Forelimb muscle (tissue), 1 donor: ENCODE results near the gene PRKRIP1. TPM values are rescaled to one million over a fixed set of nuclear protein-coding genes. Genes with fewer than 3 reads are reported as not detected.
"Not testable (repeated sequence)": the region's sequence is repeated elsewhere in the genome, so short reads cannot be mapped to it uniquely, and the experiment has no call there.

Source experiments
- DNase-seq: peaks from one replicate; pipeline ENCODE4 v3.0.0-alpha.2; 2013; ENCODE audit warnings: low read depth
- polyA plus RNA-seq: library from polyadenylated mRNA; unstranded; fragments of 120-200 nt; gene quantifications from one replicate; pipeline ENCODE4 v1.2.1, GENCODE V29; 2013; ENCODE audit not compliant: insufficient read length

Gene PRKRIP1
- polyA plus RNA-seq, 1 donor, result 27.4 TPM

DNA sequence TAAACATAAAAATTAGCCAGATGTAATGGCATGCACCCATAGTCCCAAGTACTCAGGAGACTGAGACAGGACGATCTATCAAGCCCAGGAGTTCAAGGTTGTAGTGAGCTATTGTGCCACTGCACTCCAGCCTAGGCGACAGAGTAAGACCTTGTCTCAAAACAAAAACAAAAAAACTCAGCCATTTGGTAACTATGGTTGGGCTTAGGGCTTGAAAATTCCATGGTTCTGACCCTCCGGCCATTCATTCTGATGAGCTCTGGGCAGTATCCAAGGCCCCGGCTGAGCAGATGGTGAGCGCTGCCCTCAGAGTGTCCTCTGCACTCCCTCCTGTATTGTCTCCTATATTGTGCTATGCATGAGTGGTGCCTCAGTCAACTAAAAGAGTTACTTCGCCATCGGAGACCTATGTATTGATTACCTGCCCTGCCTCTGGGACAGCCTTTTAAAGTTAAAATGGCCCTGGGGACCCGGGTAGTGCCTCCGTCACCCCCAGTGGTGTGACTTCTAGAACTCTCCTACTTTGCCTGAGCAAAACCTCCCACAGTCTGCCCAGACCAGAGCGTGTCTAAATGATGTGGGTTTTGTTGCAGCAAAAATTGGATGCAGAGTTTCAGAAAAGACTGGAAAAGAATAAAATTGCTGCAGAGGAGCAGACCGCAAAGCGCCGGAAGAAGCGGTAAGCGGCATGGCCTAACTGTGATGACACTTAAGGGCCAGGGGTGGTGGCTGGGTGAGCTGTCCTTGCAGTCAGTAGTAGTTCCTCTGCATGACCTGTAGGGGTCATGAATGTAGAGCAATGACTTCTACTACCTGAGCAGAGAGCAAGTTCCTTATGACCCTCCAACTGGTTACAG lies 8.1 kb downstream of the PRKRIP1 start:
- no peak for DNase-seq

DNA sequence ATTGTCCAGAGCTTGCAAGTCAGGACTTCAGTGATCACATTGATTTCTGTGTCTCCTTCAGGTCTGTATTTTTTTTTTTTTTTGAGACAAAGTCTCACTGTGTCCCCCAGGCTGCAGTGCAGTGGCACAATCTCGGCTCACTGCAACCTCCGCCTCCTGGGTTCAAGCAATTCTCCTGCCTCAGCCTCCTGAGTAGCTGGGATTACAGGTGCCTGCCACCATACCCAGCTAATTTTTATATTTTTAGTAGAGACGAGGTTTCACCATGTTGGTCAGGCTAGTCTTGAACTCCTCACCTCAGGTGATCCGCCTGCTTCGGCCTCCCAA lies 8.7 kb downstream of the PRKRIP1 start:
- not testable (repeated sequence) for DNase-seq

DNA sequence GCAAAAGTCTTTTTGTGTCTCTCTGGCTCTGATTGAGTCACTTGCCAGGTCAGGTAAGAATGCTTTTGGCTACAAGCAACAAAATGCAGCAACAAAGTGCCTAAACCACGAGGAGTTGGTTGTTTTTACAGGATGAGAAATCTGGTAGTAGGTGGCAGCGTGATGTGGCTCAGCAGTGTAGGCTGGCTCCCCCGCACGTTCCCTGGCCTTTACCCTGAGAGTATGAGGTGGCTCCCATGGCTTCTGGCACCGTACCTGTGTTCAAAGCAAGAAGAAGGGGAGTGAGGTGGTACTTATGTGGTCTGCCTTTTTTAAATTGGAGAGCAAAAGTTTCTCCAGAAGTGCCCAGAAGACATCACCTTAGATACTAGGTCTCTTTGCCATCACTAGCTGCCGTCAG lies 11.7 kb downstream of the PRKRIP1 start:
- no peak for DNase-seq

DNA sequence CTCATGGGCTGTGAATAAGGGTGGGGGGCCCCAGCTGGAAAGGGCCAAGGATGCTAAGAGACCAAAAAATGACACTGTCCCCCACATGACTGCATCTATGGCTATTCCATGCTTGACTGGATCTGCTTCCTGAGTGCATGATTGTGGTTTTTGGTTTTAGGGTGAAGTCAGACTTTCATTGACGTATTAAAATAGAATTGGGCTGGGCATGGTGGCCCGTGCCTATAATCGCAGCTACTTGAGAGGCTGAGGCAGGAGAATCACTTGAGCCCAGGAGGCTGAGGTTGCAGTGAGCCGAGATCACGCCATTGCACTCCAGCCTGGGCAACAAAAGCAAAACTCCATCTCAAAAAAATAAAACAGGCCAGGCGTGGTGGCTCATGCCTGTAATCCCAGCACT lies 12.4 kb downstream of the PRKRIP1 start:
- not testable (repeated sequence) for DNase-seq

DNA sequence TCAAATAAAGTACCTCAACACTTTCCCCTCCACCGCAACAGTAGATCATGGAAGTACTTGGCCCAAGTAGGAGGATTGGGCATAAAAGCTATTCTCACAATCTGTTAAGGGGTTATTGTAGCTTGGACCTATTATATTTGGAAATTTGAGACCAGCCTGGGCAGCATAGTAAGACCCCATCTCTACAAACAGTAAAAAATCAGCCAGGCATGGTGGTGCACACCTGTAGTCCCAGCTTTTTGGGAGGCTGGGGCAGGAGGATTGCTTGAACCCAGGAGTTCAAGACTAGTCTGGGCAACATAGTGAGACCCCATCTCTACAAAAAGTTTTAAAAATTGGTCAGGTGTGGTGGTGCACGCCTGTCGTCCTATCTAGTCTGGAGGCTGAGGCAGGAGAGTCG lies 13.2 kb downstream of the PRKRIP1 start:
- DNase-seq, result no peak

DNA sequence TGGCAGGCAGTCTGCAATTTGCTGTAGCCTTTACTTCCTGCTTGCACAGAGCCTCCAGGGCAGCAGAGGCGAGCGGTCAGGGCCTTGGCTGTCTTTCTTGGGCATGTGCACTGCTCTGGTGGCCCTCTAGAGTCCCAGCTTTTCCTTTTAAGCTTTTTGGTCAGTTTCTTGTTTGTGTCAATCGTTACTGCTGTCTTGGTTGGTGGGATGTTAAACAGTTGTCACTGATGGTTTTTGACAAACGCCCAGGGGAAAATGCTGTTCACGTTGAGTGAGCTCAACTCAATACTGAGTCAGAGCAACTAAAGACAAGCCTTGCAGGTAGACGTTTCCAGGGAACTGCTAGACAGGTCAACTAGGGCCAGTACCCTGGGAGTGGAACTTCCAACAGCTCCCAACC lies 14.0 kb downstream of the PRKRIP1 start:
- no peak for DNase-seq

DNA sequence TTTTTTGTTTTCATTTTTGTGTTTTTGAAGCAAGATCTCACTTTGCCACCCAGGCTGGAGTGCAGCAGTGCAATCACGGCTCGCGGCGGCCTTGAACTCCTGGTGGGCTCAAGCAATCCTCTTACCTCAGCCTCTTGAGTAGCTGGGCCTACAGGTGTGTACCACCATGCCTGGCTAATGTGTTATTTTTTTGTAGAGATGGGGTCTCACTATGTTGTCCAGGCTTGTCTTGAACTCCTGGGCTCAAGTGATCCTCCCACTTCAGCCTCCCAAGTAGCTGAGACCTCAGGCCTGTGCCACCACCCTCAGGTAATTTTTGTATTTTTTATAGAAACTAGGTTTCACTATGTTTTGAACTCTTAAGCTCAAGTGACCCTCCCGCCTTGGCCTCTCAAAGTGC lies 14.8 kb downstream of the PRKRIP1 start:
- DNase-seq, result no peak

DNA sequence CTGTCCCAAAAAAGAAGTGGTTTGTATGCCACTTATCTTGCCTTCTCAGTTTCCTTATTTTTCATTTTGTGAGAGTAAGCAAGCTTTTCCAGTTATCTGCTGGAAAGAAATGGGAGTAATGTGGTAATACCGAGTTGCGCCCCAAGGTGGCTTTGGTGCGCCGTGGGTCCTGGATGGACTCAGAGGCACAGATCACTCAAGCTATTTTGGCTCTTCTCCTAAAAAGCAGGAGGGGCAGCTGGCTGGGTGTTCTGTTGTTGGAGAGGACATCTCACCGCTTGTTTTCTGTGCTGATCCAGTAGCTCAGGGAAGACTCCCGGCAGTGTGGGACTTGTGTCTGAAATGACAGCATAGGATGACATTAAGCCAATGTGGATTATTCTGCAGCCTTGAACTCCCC lies 16.4 kb downstream of the PRKRIP1 start:
- DNase-seq, result no peak

DNA sequence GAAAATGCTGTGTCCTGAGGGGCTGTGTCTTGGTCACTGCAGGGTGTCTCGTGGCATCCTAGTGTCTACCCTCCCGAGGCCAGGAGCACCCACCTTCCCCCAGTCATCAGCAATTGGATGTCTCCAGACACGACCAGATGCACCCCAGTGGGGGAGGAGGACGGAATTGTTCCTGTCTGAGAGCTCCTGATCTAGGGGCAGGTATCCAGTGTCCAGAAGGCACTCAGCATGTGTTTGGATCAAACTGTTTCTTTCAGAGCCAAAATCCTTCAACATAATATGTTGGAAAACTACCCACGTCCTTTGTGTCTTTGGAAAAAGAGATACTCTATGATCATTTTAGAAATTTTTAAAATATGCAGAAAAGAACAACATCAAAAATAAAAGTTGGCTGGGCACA lies 16.9 kb downstream of the PRKRIP1 start:
- no peak for DNase-seq

DNA sequence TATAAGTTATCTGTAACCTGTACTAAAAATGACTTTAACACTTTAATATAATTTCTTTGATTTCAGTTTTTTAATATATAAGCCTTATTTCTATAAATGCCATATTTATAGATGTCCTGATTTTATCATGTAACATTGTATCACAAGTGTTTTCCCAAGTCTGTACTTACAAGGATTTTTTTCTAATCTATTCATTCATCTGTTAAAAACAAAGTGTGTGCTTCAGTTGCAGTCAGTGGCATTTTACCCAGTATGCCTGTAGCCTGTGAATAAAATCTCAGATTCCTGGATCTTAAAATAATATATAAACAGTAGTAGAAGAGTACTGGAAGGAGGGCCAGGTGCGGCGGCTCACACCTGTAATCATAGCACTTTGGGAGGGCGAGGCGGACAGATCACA lies 17.4 kb downstream of the PRKRIP1 start:
- DNase-seq, result no peak

DNA sequence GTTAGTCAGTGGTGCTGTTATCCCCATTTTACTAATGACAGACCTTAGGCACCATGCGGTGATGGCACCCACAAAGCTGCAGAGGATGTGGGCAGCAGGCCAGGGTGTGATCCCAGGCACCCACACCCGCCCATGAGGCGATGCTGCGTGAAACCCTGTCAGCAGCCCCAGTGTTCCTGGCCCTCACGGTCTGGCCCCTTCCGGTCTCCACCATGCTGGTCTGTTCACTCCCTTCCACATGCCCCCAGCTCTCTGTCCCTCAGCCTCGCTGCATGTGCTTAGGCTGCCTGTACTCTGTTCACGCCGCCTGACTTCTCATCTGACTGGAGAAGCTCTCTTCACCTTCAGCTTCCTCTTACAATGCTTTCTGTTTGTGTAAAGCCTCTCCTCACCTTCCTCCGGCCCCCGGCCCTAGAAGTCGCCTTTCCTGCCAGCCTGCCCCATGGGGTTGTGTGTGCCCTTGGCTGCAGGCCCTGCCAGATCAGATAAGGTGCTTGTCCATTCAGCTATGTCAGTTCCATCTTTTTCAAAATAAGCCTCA lies 19.6 kb downstream of the PRKRIP1 start:
- DNase-seq, result no peak

DNA sequence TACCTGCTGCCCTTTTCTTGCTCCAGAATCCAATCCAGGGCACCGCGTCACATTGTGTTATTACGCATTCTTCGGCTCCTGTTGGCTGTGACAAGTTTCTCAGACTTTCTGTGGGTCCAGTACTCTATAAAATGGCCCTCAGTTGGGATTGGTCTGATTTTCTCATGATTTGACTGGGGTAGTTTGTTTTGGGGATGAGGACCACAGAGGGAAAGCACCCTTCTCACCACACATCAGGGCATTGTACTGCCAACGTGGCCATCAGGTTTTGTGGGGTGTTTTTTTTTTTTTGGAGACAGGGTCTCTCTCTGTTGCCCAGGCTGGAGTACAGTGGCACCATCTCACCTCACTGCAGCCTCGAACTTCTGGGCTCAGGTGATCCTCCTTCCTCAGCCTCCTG lies 20.2 kb downstream of the PRKRIP1 start:
- no peak for DNase-seq

DNA sequence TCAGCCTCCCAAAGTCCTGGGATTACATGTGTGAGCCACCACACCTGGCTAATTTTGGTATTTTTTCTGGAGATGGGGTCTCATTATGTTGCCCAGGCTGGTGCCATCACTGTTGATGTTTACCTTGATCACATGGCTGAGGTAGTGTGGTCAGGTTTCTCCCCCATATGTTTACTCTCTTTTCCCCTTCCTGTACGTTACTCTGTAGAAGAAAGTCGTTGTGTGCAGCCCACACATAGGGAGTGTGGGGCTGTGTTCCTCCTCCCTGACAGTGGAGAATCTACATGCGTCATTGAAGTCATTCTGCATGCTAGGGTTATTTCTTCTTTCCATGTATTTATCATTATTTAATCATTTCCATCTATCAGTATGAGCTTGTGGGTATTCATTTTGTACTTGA lies 20.9 kb downstream of the PRKRIP1 start:
- no peak for DNase-seq

DNA sequence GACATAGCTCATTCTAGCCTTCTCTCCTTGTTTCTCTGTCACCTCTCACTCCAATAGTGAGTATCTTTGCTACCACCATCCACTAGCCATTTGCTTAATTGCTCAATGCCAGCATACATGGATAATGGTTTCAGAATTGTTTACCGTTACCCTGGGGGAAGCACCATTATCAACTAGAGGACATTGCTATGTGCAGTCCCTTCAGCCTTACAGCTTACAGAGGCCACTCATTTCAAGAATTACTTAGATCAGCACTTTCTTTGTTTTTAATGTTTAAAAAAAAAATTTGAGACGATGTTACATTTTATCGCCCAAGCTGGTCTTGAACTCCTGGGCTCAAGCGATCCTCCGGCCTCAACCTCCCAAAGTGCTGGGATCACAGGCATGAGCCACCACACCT lies 22.4 kb downstream of the PRKRIP1 start:
- DNase-seq, result no peak

DNA sequence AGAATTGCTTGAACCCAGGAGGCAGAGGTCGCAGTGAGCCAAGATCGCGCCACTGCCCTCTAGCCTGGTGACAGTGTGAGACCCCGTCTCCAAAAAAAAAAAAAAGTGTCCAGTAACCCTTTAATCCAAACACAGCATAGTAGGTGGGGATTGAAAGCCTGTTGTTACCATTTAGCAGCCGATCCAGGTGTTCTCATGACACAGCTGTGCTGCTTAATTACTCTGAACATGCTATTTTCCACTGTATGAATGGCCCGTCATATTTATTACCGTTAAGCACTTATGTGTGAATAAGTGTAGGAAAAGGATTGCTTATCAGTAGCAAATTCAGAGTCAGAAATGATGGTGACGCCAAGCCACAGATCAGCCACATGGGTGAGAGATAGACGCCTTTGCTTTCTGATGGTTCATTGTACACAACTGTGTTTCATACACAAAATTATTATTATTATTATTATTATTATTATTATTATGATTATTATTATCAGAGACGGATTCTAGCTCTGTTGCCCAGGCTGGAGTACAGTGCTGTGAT lies 25.6 kb downstream of the PRKRIP1 start:
- no peak for DNase-seq

DNA sequence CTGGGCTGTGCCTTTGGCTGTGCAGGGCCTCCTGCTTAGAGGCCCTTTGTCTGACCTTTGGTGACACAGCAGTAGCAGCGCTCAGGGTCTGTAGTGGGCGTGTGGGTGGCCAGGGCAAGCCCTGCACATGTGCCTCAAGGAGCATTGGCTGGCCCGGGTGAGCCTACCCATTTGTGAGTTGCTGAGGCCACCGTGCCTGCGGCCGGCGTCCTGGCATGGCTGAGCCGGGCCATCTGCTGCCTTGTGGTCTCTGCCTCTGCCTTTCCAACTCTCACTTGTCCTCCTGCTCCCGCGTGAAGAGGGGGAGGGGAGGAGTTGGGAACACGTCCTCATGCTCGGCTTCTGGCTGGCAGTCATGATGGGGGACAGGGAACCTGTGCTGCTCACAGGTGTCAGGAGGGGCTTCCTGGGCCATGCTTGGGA lies 28.0 kb downstream of the PRKRIP1 start:
- no peak for DNase-seq

DNA sequence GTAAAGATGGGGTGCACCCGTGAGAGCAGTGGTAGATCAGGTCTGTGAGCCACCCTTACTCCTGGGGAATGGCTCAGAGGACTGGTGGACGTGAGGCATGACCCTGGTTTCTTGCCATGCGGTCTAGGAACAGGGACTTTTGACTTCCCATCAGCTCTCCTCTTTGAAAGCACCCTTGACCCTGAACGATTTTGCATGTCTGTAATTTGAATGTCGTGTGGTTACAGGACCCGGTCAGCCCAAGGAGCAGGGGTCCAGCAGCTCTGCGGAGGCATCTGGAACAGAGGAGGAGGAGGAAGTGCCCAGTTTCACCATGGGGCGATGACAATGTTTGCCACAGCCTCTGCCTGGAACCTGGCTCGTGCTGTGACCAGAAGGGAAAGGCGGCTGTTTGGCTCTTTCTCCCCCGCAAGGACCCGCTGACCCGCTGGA lies 28.6 kb downstream of the PRKRIP1 start:
- no peak for DNase-seq

DNA sequence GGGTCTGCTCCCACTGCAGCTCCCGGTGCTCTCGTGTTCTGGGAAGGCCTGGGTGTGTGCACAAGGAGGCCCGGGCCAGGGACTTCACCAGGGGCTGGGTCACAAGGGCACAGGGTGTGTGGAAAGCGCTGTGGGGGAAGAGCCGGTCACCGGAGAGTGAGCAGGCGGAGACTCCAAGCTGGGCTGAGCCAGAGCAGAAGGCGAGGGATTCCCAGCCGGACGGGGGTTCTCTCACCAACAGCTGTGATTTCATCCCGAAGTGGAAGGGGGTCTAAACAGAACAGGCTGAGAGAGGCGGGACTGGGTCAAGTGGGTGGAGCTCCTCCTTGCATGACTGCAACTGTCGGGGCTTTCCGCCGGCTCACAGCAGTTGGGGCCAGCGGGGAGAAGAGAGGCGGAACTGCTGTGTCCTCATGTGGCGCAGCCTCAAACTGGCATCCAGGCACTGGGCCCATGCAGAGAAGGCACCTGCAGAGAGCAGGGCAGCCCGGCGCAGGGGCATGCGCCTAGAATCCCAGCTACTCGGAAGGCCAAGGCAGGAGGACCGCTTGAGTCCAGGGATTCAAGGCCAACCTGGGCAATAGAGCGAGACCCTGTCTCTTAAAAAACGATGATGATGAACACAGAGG lies 29.6 kb downstream of the PRKRIP1 start:
- DNase-seq, result no peak

DNA sequence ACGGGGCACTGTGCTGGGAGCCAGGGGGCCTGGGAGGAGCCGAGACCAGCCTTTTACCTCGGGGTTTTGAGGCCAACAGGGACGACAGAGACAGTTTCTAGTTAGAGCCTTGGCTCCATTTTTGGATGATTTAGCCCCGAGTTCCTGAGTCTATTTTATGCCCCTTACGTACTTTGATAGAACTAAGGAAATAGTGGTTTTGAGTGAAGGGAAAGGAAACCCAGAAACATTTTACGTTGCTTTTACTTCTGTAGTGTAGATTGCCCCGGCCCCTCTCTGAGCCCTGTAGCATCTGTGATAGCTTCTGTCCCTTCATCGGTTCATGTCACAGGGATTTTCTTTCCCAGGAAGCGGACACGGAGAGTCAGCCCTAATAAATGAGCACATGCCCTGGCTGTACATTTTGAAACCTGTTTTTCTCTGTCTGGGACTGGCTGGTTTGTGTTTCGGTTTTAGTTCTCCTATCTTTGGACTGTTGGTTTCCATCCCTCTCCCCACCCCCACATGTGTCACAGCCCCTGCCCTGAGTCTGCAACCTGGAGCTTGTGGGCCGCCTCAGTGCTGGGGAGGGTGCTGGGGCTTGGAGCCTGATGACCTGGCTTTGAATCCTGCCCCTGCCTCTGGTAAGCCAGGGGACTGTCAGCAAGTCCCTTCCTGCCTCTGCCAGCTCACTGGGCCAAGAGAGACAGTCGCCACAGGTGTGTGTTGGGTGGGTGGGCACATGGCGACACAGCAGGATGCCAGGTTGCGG lies 30.3 kb downstream of the PRKRIP1 start:
- no peak for DNase-seq

DNA sequence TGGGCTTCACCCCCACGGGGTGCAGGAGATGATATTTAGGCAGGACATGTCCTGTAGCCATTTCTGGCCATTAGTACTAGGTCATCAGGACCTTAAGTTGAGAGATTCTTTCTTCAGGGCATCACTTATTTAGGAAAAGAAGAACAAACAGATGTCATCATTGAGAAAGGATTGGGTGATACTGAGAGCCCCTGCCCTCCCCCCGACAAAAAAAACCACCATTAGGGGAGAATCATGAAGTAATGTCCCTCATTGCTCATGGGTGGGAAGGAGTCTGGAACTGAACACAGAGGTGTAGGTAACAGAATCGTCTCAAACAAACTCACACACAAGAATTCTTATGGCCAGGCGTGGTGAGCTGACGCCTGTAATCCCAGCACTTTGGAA lies 30.8 kb downstream of the PRKRIP1 start:
- no peak for DNase-seq

DNA sequence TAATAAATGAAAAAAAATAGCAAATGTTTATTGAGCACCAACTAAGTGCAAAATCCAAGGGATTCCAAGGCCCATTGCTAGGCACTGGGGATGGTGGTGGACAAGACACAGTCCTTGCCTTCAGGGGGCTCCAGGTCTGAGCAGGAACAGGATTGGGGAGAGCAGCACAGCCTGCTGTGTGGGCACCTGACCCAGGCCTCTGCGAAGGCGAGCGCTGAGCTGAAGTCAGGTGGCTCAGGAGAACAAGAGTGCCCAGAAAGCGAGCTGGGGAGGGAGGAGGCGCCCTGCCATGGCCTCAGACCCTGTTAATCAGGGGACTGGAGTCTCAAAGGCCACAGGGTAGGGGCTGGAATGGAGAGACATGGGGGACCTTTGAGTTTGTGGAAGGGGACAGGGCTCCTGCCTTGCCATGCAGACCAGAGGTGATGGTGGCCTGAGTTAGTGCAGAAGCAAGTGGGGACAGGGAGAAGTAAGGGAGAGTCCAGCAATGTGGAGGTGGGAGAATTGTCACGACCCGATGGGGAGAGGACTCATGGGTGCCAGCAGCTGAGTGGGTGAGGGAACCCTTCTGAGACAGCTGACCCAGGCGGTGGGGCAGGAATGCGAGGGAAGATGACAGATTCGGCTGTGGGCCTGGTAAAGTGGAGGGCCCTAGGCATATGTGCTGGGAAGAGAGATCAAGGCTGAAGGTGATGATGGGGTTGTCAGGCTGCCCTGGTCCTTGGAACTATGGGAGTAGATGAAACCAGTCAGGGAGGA lies 33.2 kb downstream of the PRKRIP1 start:
- DNase-seq, result no peak
